ENCODE data around the gene CENPX. TPM values are rescaled to one million over a fixed set of nuclear protein-coding genes. Genes with fewer than 3 reads are reported as not detected.

Gene CENPX
- total and polyA plus RNA-seq, 2 of the 13 experiments (the other 11 are each of a cell fraction or from before 2014, with no cell fraction given), result 92.7 to 170 TPM

GRCh38 chr17:81976332-81977210 lies 46.1 kb downstream of the CENPX start (continued):
- TF ChIP-seq ZUFSP (CRISPR knock-in tag; IDR thresholded peaks at IDR 0.05; ENCODE audit: borderline replicate concordance) (no peak), ZNF883 (CRISPR knock-in tag; IDR thresholded peaks at IDR 0.05; ENCODE audit: not compliant biosample characterization) (no peak), ERF (CRISPR knock-in tag; IDR thresholded peaks at IDR 0.05) (peak; percentile 54; the same call in 1 of the 2 replicates), BRD4 (CRISPR knock-in tag; IDR thresholded peaks at IDR 0.05) (no peak), ZNF354B (CRISPR knock-in tag; IDR thresholded peaks at IDR 0.05) (no peak), SCMH1 (CRISPR knock-in tag; IDR thresholded peaks at IDR 0.05; ENCODE audit: borderline replicate concordance) (no peak), ZFP37 (CRISPR knock-in tag; IDR thresholded peaks at IDR 0.05; ENCODE audit: borderline replicate concordance) (peak; percentile 52; the same call in 1 of the 2 replicates), IKZF1 (IDR thresholded peaks at IDR 0.05) (no peak), ARHGAP35 (CRISPR knock-in tag; IDR thresholded peaks at IDR 0.05; ENCODE audit: borderline replicate concordance) (peak; percentile 68; the same call in 1 of the 2 replicates), ZNF10 (CRISPR knock-in tag; IDR thresholded peaks at IDR 0.05; ENCODE audit: borderline replicate concordance, low read depth) (no peak)
- TF ChIP-seq, protein P1, sequence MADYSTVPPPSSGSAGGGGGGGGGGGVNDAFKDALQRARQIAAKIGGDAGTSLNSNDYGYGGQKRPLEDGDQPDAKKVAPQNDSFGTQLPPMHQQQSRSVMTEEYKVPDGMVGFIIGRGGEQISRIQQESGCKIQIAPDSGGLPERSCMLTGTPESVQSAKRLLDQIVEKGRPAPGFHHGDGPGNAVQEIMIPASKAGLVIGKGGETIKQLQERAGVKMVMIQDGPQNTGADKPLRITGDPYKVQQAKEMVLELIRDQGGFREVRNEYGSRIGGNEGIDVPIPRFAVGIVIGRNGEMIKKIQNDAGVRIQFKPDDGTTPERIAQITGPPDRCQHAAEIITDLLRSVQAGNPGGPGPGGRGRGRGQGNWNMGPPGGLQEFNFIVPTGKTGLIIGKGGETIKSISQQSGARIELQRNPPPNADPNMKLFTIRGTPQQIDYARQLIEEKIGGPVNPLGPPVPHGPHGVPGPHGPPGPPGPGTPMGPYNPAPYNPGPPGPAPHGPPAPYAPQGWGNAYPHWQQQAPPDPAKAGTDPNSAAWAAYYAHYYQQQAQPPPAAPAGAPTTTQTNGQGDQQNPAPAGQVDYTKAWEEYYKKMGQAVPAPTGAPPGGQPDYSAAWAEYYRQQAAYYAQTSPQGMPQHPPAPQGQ (CRISPR knock-in tag; IDR thresholded peaks at IDR 0.05; ENCODE audit: borderline replicate concordance), result no peak

Data from HepG2 (cell line).